ENCODE results near the gene BANP. TPM values are rescaled to one million over a fixed set of nuclear protein-coding genes. Genes with fewer than 3 reads are reported as not detected.
A peak's percentile ranks its signal among the peaks of the same experiment; 100 is the strongest.

Gene BANP
- total RNA-seq, 1 experiment from 2014 or later, result 24.9 TPM

- no peak for DNase-seq (ENCODE audit: low read depth)
Observed at GRCh38 chr16:87948735-87949070, 2.5 kb upstream of the BANP start.

- DNase-seq (ENCODE audit: low read depth), result no peak
Observed at GRCh38 chr16:87949071-87949744, 2.0 kb upstream of the BANP start.

- no peak for DNase-seq (ENCODE audit: low read depth)
Observed at GRCh38 chr16:87951552-87952538, 611 bp downstream of the BANP start.

DNA sequence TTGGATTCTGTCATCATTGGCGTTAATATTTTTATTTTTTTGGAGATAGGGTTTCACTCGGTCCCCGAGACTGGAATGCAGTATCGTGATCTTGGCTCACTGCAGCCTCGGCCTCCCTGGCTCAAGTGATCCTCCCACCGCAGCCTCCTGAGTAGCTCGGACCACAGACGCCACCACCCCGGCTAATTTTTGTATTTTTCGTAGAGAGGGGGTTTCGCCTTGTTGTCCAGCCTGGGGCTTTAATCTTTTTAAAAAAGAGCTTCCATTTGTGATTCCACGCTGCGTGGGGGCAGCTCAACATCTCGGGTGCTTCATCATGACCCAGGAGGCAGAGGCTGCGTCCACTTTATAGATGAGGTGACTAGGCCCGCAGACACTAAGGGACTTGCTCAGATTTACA lies 1.5 kb downstream of the BANP start:
- DNase-seq (ENCODE audit: low read depth), result no peak

DNA sequence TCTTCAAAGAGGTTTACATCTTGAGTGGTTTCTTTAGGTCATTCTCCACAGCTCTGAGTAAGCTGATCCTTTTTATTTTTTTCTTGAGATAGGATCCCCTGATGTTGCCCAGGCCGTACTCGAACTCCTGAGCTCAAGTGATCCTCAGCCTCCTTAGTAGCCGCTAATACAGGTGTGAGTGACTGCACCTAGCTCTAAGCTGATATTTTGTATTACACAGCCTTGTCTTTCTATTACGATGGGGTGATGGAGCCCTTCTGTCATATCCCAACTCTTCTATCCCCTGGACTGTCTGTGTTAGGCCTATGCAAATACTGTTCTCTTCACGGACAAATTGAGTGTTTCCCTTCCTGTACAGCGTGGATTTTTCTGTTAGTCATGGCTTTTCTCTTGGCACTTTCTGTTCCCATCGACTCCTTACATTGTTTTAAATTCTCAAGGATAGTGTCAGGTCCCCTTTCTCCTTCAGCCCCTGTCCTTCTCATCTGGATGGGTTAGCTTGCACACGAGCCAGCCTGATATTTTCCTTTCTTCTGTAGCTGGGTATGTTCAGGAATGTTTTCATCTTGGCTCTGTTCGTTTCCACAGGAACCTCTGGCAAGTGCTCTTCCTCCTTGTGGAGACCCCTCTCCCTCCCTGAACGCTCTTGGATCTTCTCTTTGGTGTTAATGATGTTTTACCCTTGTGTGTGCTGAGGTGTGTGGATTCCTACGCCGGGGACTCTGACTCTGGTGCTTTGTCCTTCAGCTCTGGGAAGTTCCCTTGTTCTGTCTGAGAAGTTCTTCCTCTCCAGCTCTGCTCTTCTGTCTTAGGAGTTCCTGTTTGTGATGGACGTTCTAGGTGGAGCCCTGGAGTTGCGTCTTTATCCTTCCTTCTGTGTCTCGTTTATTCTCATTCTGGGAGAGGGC lies 2.3 kb downstream of the BANP start:
- DNase-seq (ENCODE audit: low read depth), result no peak

DNA sequence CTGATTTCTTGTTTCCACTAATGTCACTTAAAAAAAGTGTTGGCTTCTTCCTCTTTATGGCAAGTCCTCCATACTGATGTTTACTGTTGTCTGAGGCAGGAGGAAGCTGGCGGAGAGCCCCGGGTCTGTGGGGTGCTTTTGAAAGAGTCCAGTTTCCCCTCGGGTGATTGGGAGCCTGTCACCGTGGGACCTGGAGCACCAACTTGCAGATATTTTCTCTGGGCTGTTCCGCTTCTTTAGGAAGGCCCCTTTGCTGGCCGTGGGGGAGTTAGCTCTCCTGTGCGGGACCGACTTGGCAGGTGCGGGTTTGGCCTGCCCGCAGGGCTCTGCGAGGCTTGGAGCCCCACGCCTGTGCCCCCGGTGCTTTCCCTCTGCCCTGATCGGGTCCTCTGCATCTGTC lies 3.1 kb downstream of the BANP start:
- DNase-seq (ENCODE audit: low read depth), result no peak

GRCh38 chr16:87954826-87955225 lies 3.6 kb downstream of the BANP start:
- DNase-seq (ENCODE audit: low read depth), result no peak

- DNase-seq (ENCODE audit: low read depth), result no peak
Observed at GRCh38 chr16:87955302-87956097, 4.3 kb downstream of the BANP start.

DNA sequence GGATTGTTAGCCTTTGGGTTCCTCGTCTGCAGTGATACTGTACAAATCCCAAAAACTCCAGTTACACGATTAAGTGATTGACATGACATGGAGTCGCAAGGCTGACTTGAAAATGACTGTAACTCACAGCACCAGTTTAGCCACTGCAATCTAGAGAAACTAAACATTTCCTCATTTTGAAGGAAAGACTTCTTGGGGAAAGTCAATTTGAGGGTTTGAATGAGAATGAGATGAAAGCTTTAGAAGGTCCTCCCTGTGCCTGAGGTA lies 4.8 kb downstream of the BANP start:
- DNase-seq (ENCODE audit: low read depth), result no peak

- no peak for DNase-seq (ENCODE audit: low read depth)
Observed at GRCh38 chr16:87956365-87957231, 5.4 kb downstream of the BANP start.

GRCh38 chr16:87957296-87958094 lies 6.3 kb downstream of the BANP start:
- no peak for DNase-seq (ENCODE audit: low read depth)

- DNase-seq (ENCODE audit: low read depth), result no peak
Observed at GRCh38 chr16:87958632-87959031, 7.4 kb downstream of the BANP start.

GRCh38 chr16:87959391-87959990 lies 8.3 kb downstream of the BANP start:
- DNase-seq (ENCODE audit: low read depth), result no peak

DNA sequence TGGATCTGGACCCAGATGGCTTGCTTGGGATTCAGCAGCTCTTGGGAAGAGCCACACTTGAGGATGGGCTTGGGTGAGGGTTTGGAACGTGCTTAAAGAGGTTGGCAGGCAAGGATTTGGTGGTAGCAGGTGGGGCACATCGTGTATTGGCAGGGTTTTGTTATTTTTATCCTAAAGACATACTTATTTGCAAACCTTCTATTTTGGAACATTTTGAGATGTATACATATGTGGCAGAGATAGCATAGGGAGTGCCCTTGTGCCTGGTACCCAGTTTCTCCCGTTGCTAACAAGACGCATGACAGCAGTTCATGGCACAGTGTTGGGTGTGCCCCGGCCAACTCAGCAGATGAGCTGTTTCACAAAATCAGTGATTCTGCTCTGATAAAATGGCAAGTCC lies 9.1 kb downstream of the BANP start:
- no peak for DNase-seq (ENCODE audit: low read depth)

- no peak for DNase-seq (ENCODE audit: low read depth)
Observed at GRCh38 chr16:87960852-87961251, 9.6 kb downstream of the BANP start.

GRCh38 chr16:87961623-87962022 lies 10.4 kb downstream of the BANP start:
- no peak for DNase-seq (ENCODE audit: low read depth)

- peak; percentile 90 for DNase-seq (ENCODE audit: low read depth)
Observed at GRCh38 chr16:87963400-87963799, 12.2 kb downstream of the BANP start.

DNA sequence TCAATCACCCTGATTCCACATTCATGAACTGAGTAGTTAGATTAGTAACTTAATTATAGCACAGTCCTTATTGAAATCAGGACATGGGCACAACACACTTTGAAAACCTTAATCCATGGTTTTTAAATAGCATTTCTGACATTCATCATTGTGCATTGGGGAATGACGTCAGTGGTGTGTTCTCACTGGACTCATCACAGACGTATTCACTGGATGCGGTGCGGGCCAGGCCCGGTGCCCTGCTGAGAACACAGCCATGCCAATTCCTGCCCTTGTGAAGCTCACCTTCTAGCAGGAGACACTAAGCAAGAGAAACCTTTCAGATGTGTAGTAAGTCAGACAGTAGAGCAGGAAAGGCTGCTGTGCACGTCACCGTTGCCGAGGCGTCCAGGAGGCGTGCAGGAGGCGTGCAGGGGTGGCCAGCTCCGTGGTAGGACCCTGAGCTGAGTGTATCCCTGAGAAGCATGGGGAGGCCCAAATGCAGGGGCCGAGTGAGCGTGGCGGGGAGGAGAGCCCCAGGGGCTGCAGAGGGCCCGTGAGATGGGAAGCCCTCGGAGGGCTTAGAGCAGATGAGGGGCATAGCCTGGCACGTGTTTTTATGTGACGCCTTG lies 12.9 kb downstream of the BANP start:
- no peak for DNase-seq (ENCODE audit: low read depth)
